H1 (cell line): ENCODE data around the gene GNAL.

Experiments used
- EZH2 ChIP-seq: fragments of 200-600 bp; sonication (generic); IDR thresholded peaks from 2 replicates; pipeline ENCODE4 v1.7.1; 2012; ENCODE audit warnings: low read depth, mild to moderate bottlenecking, moderate library complexity, low read length, inconsistent platforms; ENCODE audit not compliant: severe bottlenecking
- JUND ChIP-seq: IDR thresholded peaks from 2 replicates; pipeline ENCODE4 v1.6.1; 2011; ENCODE audit warnings: mild to moderate bottlenecking, improper control_type of control experiment, low read length
- NRF1 ChIP-seq: IDR thresholded peaks from 2 replicates; pipeline ENCODE4 v1.6.1; 2011; ENCODE audit warnings: mild to moderate bottlenecking, low read depth, low read length, improper control_type of control experiment
- TAF1 ChIP-seq: IDR thresholded peaks from 2 replicates; pipeline ENCODE4 v1.6.1; 2011; ENCODE audit warnings: mild to moderate bottlenecking, low read depth, low read length
- TAF7 ChIP-seq: optimal IDR thresholded peaks from 2 replicates; pipeline ENCODE3; 2011; ENCODE audit warnings: low read depth, mild to moderate bottlenecking, inconsistent platforms, low read length, moderate library complexity, borderline replicate concordance
- TF ChIP-seq, protein P1 (sequence below), 3 experiments: IDR thresholded peaks; 1 replicate in 2 of 3; 2 replicates in 1 of 3; pipeline versions ENCODE4 v1.5.1 to v1.6.1; 2011; ENCODE audit warnings: low read length in 3 of 3, mild to moderate bottlenecking in 3 of 3, inconsistent platforms in 2 of 3, low read depth in 1 of 3, moderate library complexity in 1 of 3; ENCODE audit not compliant: insufficient read depth in 1 of 3; ENCODE audit errors: control extremely low read depth in 1 of 3

DNA sequence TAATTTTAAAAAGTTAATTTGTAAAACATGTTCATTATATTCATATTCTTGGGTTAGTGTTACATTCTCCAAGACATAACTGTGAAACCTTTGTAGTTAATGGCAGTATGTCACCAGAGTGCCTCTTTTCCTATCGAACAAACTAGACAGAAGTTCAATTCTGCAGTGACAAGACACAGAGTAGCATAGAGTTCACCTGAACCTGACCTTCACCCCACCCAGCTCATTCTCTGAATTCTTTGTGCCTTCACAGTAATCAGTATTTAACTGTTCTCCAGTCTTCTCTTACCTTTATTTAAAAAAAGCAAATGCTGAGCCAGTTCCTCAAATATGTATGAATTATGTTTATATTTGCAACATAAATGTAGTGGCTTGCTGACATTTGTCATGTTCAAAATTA lies 109.2 kb downstream of the GNAL start:
- TF ChIP-seq EZH2 (no peak), TAF1 (no peak), JUND (no peak), TAF7 (no peak), NRF1 (no peak)
- TF ChIP-seq, protein P1, sequence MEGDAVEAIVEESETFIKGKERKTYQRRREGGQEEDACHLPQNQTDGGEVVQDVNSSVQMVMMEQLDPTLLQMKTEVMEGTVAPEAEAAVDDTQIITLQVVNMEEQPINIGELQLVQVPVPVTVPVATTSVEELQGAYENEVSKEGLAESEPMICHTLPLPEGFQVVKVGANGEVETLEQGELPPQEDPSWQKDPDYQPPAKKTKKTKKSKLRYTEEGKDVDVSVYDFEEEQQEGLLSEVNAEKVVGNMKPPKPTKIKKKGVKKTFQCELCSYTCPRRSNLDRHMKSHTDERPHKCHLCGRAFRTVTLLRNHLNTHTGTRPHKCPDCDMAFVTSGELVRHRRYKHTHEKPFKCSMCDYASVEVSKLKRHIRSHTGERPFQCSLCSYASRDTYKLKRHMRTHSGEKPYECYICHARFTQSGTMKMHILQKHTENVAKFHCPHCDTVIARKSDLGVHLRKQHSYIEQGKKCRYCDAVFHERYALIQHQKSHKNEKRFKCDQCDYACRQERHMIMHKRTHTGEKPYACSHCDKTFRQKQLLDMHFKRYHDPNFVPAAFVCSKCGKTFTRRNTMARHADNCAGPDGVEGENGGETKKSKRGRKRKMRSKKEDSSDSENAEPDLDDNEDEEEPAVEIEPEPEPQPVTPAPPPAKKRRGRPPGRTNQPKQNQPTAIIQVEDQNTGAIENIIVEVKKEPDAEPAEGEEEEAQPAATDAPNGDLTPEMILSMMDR (IDR thresholded peaks at IDR 0.05; ENCODE audit: control extremely low read depth in 1 of 3, insufficient read depth in 1 of 3, low read depth in 1 of 3, low read length in 3 of 3): no peak
